ENCODE measurements around the gene PRUNE2. TPM values are rescaled to one million over a fixed set of nuclear protein-coding genes. Genes with fewer than 3 reads are reported as not detected.

The PRUNE2 gene
- total RNA-seq, 1 experiment from 2014 or later: 3.5 TPM

DNA sequence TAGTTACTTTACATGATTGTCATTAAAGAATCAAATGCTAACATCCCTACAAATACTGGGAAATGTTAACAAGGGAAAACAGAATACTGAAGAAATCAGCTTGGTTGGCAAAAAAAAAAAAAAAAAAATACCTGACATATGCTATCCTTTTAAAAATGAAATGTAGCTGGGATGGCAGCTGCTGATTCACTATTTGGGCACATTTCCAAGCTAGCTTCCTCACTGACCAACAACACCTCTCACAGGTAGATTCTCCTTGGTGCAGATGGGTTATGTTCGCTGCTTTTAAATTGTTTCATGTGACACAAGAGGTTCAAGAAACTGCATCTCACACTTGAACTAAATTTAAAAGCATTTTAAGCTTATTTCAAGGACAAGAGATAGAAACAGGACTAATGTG, 6.1 kb upstream of the PRUNE2 start:
- no peak overlapping the region for H3K27ac Mint-ChIP-seq (ENCODE audit: unreplicated experiment)
- no peaks in the 10 kb centered on the region for H3K27me3 ChIP-seq (replicated peaks; ENCODE audit: control insufficient read depth, insufficient read depth, low read length)
- CTCF ChIA-PET: no interaction called here

DNA sequence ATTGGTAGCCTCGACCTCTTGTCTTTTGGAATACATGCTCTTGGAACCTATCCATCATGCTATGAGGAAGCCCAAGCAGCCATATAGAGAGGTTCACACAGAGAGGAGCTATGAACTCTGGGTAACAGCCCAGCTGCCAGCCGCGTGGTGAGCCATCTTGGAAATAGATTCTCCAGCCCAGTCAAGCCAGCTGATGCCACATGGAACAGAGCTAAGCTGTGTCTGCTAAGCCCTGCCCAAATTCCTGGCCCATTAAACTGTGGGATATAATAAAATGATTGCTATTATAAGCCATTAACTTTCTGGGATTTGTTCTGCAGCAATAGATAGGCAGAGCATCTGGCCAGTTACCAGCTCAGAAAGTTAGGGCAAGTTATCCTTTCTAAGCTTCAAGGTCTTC, 4.9 kb upstream of the PRUNE2 start:
- peaks cover 12% of the 10 kb centered on the region for H3K27me3 Mint-ChIP-seq (ENCODE audit: insufficient read depth, unreplicated experiment)
- ChIA-PET POLR2A (no interaction called here), CTCF (no interaction called here)
- H3K27ac Mint-ChIP-seq (ENCODE audit: unreplicated experiment): no peak overlapping the region
- no peaks in the 10 kb centered on the region for H3K4me1 Mint-ChIP-seq (ENCODE audit: low read depth, unreplicated experiment)
- H3K36me3 Mint-ChIP-seq (ENCODE audit: insufficient read depth, unreplicated experiment): no peaks in the 10 kb centered on the region
- H3K27me3 ChIP-seq (replicated peaks; ENCODE audit: control insufficient read depth, insufficient read depth, low read length): no peaks in the 10 kb centered on the region
- no TSS peak for BruUV-seq (replicated peaks)
- TF ChIP-seq, protein P1, sequence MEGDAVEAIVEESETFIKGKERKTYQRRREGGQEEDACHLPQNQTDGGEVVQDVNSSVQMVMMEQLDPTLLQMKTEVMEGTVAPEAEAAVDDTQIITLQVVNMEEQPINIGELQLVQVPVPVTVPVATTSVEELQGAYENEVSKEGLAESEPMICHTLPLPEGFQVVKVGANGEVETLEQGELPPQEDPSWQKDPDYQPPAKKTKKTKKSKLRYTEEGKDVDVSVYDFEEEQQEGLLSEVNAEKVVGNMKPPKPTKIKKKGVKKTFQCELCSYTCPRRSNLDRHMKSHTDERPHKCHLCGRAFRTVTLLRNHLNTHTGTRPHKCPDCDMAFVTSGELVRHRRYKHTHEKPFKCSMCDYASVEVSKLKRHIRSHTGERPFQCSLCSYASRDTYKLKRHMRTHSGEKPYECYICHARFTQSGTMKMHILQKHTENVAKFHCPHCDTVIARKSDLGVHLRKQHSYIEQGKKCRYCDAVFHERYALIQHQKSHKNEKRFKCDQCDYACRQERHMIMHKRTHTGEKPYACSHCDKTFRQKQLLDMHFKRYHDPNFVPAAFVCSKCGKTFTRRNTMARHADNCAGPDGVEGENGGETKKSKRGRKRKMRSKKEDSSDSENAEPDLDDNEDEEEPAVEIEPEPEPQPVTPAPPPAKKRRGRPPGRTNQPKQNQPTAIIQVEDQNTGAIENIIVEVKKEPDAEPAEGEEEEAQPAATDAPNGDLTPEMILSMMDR (IDR thresholded peaks at IDR 0.05; ENCODE audit: insufficient read depth in 1 of 2, low read depth in 1 of 2, low read length in 1 of 2, severe bottlenecking in 1 of 2, unreplicated experiment in 1 of 2): no peak
- H3K9me3 Mint-ChIP-seq (ENCODE audit: unreplicated experiment): no peaks in the 10 kb centered on the region
- DNase-seq: no peak
- no peak overlapping the region for H3K4me3 ChIP-seq (ENCODE audit: low read depth, low read length)
- no peaks in the 10 kb centered on the region for H3K4me1 ChIP-seq
- intact Hi-C loops (cut with micrococcal nuclease; ENCODE audit: unreplicated experiment): no loop called here
- no peaks in the 10 kb centered on the region for H3K36me3 ChIP-seq (ENCODE audit: control insufficient read depth, insufficient read depth, low read length)
- H3K9me3 ChIP-seq: no peaks in the 10 kb centered on the region
- H3K4me3 Mint-ChIP-seq (ENCODE audit: unreplicated experiment): no peak overlapping the region

More for the DNA sequence above, 6.1 kb upstream of the PRUNE2 start:
- H3K4me3 ChIP-seq (ENCODE audit: low read depth, low read length): no peak overlapping the region
- no TSS peak for BruUV-seq (replicated peaks)
- intact Hi-C loops (cut with micrococcal nuclease; ENCODE audit: unreplicated experiment): no loop called here
- no peaks in the 10 kb centered on the region for H3K36me3 ChIP-seq (ENCODE audit: control insufficient read depth, insufficient read depth, low read length)
- TF ChIP-seq, protein P1 (IDR thresholded peaks at IDR 0.05; ENCODE audit: insufficient read depth in 1 of 2, low read depth in 1 of 2, low read length in 1 of 2, severe bottlenecking in 1 of 2, unreplicated experiment in 1 of 2): no peak
- Mint-ChIP-seq H3K36me3 (ENCODE audit: insufficient read depth, unreplicated experiment) (no peaks in the 10 kb centered on the region), H3K27me3 (ENCODE audit: insufficient read depth, unreplicated experiment) (peaks cover 16% of the 10 kb centered on the region), H3K4me3 (ENCODE audit: unreplicated experiment) (no peak overlapping the region), H3K9me3 (ENCODE audit: unreplicated experiment) (no peaks in the 10 kb centered on the region), H3K4me1 (ENCODE audit: low read depth, unreplicated experiment) (peaks cover 7% of the 10 kb centered on the region)
- H3K9me3 ChIP-seq: no peaks in the 10 kb centered on the region
- no peaks in the 10 kb centered on the region for H3K4me1 ChIP-seq
- POLR2A ChIA-PET: no interaction called here
- DNase-seq: no peak

DNA sequence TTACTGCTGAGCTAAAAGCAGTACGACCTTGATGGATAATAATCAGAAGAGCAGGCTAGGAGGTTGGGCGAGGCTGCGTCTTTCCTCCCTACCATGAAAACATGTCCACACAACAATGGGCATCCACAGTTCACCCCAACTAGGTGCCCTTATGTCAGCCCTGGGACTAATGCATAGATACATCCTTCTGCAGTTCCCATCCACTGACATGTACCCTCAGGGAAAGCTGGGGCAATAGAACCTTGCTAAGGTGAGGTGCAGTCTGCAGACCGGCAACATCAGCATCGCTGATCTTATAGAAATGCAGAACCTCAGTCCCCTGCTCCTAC, 697 bp upstream of the PRUNE2 start:
- Mint-ChIP-seq H3K4me1 (ENCODE audit: low read depth, unreplicated experiment) (no peaks in the 10 kb centered on the region), H3K36me3 (ENCODE audit: insufficient read depth, unreplicated experiment) (no peaks in the 10 kb centered on the region), H3K27ac (ENCODE audit: unreplicated experiment) (no peak overlapping the region), H3K27me3 (ENCODE audit: insufficient read depth, unreplicated experiment) (peaks cover 13% of the 10 kb centered on the region), H3K9me3 (ENCODE audit: unreplicated experiment) (no peaks in the 10 kb centered on the region), H3K4me3 (ENCODE audit: unreplicated experiment) (peak overlapping the region; percentile 59)
- TF ChIP-seq, protein P1 (IDR thresholded peaks at IDR 0.05; ENCODE audit: insufficient read depth in 1 of 2, low read depth in 1 of 2, low read length in 1 of 2, severe bottlenecking in 1 of 2, unreplicated experiment in 1 of 2): no peak
- CTCF ChIA-PET: no interaction called here
- Histone ChIP-seq H3K4me3 (ENCODE audit: low read depth, low read length) (no peak overlapping the region), H3K36me3 (ENCODE audit: control insufficient read depth, insufficient read depth, low read length) (no peaks in the 10 kb centered on the region), H3K27me3 (replicated peaks; ENCODE audit: control insufficient read depth, insufficient read depth, low read length) (no peaks in the 10 kb centered on the region), H3K9me3 (no peaks in the 10 kb centered on the region), H3K4me1 (no peaks in the 10 kb centered on the region)
- no peak for DNase-seq
- no TSS peak for BruUV-seq (replicated peaks)
- intact Hi-C loops (cut with micrococcal nuclease; ENCODE audit: unreplicated experiment): no loop called here
- POLR2A ChIA-PET: no interaction called here

Measured in Caco-2 (cell line).